NCI-H2227 (cell line): ENCODE data around the gene CHRNA4.
"Not testable (repeated sequence)": the region's sequence is repeated elsewhere in the genome, so short reads cannot be mapped to it uniquely, and the experiment has no call there.

Source experiments
- DNase-seq: peaks from one replicate; lab custom pipeline; 2025; ENCODE audit not compliant: unreplicated experiment; lab: John Stamatoyannopoulos, UW

CHRNA4 gene

DNA sequence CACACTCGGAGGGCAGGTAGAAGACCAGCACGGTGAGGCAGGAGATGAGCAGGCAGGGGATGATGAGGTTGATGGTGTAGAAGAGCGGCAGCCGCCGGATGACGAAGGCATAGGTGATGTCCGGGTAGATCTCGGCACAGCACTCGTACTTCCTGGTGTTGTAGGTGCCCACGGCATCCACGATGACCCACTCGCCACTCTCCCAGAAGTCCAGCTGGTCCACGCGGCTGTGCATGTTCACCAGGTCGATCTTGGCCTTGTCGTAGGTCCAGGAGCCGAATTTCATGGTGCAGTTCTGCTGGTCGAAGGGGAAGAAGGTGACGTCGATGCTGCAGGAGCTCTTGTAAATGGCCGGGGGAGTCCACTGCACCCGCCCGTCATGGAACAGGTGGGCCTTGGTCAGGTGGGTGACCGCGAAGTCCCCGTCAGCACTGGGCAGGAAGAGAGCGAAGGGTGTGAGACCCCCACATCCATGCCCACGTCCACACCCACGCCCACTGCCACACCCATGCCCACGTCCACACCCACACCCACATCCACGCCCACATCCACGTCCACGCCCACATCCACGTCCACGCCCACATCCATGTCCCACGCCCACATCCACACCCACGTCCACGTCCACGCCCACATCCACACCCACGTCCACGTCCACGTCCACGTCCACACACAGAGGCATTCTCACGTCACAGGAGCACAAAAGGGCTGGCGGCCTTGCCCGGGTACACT lies 10.4 kb downstream of the CHRNA4 start:
- DNase-seq, result no peak

GRCh38 chr20:63350196-63350595 lies 11.0 kb downstream of the CHRNA4 start:
- DNase-seq, result no peak

GRCh38 chr20:63349516-63349895 lies 11.6 kb downstream of the CHRNA4 start:
- no peak for DNase-seq

- DNase-seq, result no peak
Measured at GRCh38 chr20:63348828-63349515, 12.2 kb downstream of the CHRNA4 start.

DNA sequence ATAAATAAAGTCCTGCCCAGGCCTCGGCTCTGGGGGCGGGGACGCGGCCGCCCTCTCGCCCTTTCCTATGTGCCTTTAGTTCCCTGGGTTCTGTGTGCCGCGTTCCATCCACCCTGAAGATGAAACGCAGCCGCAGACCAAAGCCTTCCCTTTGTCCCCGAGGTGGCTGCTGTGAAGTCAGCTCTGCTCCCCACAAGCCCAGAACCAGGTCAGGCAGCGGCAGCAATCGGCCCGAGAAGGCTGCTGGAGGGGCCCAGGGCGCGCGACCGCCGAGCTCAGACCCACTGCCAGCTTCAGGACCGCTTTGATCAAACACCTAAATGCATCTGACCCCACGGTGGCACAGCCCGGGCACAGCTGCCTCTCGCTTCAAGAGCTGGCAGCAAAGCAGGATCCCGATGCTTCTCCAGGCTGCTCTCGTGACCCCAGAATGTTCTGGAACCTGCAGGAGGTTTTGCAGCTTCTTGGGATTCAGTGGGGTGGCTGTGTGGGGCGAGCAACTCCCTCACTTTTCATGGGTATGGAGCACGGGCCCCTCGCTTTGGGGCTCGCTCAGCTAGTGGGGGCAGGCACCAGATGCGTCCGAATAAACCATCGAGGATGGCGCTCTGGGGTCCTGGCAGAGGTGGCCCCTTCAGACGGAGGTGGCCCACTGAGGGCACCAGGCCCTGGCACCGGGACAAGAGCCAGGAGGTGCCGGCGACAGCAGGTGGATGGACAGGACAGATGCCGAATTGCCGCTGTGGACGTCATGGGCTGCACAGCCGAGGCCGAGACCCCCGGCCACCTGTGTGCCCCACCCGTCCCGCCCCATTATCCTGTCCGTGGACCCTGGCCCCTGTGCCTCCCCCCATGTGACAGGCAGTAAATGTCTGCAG lies 13.0 kb downstream of the CHRNA4 start:
- DNase-seq, result no peak

GRCh38 chr20:63347081-63347741 lies 13.9 kb downstream of the CHRNA4 start:
- no peak for DNase-seq

GRCh38 chr20:63346131-63347080 lies 14.7 kb downstream of the CHRNA4 start:
- DNase-seq, result no peak

DNA sequence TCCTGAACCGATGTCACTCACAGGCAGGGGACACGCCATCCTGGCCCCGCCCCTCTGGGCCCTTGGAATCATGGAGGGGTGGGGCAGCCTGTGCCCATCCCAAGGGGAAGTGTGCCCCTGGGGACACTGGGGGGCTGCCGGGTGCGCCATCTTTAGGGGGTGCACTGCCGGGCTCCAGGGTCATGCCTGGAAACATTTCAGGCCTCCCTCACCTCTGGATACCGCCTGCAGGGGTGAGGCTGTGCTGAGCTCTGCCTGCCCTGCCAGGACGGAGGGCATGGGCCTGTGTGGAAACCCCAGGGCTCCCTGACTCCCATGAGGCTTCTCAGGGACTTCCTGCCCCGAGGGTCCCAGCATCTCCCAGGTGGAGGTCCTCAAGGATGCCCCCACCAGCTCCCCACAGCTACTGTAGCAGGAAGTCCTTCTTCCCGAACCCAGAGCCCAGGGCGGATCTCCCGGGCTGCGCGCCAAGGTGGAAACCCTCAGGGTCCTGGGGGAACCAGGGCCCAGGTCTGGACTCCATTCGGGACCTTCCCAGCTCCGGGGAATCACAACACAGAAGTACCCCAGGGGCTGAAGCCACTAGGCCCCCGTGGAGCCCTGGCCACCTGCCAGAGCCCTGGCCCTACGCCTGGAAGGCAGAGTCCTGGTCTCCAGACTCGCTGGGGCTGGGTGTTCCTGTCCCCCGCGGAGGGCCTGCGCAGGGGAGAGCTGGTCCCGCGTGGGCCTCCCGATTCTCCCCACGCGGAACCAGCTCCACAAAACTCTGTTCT lies 15.6 kb downstream of the CHRNA4 start:
- DNase-seq, result no peak

DNA sequence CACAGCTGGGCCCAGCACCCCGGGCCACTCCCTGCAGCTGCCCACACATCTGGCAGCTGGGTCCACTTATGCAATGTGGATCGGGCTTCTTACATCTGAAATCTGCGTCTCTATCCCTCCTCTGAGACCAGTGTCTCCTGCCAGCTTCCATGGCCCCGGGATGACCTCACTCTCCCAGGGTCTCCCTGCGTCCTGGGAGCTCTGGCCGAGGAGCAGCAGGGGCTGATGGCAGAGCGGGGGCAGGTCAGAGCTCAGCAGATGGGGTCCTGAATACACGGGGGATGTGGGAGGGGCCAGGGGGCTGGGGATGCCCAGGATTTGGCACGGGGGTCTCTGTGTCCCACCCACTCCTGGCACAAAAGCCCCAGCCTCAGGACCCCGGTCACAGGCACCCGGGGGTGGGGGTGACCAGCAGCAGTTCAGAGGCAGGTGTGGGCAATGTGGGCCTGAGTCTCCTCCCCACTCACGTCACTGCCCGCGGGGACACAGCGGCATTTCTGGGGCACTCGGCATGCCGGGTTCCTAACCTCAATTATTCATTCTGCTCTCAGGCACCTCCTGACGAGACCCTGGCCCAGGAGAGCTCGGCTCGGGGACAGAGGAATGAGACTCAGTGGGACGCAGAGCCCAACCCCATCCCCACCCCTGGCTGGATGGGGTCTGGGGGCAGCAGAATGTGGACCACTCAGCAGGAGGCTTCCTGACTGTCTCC lies 16.4 kb downstream of the CHRNA4 start:
- no peak for DNase-seq

DNA sequence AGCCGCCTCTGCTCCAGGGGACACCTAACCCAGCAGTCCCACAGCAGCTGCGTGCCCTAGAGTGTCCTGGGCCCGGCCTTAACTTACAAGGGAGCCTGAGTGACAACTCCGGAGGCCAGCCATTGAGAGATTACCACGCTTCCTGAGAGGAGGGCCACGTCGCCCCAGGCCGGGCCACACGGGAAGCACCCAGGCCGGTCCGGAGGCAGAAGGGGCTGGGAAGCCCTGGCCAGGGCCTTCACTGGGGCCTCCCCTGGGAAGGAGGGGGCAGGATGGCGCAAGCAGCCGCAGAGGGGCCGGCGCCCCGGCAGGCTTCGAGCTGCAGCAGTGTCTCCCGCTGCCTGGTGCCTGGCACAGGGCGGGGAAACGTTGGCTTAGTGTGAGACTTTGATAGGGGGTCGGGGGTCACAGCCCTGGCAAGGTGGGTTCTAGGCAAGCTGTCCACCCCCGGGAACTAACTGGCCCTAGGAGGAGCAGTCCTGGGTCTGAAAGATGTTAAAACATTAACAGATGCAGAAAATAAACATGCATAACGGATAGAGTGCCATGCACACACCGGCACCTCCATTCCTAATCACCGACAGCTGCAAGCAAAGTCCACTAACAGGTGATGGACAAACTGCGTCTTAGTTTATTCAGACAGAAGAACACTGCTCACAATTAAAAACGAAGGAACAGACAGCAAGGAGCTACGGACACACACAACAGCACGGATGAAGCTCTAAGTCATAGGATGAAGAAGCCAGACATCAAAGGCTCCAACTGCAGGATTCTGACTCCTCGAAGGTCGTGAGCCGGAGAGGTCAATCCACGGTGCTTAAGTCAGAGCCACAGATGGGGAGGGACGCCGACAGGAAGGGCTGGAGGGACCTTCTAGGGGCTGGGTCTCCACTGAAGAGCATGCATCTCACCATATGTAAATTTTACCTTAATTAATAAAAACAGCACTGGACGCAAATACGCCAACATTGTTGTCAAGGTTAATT lies 17.4 kb downstream of the CHRNA4 start:
- no peak for DNase-seq

DNA sequence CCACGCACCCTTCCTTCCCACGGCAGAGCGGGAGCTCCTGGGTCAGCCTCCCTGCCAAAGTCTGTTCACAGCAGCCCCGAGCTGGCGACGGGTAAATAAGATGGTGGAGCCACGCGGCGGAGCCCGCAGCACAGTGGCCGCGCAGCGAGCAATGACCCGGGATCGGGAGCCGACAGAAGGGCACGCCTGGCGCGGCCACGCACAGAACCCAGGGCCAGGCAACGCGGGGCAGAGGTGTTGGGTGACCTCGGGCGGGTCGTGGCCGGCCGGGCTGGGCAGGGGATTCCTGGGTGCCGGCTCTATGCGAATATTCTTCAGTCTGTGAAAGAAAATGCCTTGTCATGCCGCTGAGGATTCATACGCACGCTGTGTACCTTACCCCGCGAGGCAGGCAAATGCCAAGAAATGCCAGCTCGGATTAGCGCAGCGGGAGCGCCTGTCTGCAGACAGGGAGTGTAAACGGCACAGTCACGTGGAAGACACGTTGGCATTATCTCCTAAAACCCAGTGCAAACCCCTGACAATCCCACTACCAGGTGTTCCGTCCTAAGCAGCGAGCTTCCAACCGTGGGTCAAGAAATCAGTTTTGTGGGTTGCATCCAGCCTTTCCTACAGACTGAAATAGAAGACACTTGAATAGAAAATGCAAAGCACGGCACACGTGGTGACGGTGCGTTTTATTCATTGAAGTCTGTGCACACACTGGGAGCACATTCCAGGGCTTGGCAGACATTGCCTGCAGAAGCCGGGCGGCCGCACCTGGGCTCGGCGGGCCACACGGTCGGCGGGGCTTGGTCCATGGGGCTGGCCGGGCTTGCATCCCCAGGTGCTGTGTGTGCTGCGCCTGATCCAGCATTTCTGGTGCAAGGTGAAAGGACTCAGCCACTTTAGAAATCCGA lies 18.3 kb downstream of the CHRNA4 start:
- DNase-seq, result no peak

DNA sequence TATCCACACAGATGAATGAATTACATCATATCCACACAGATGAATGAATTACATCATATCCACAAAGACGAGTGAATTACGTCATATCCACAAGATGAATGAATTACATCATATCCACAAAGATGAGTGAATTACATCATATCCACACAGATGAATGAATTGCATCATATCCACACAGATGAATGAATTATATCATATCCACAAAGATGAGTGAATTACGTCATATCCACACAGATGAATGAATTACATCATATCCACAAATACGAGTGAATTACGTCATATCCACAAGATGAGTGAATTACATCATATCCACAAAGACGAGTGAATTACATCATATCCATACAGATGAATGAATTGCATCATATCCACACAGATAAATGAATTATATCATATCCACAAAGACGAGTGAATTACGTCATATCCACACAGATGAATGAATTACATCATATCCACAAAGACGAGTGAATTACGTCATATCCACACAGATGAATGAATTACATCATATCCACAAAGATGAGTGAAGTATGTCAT lies 20.9 kb downstream of the CHRNA4 start:
- not testable (repeated sequence) for DNase-seq

DNA sequence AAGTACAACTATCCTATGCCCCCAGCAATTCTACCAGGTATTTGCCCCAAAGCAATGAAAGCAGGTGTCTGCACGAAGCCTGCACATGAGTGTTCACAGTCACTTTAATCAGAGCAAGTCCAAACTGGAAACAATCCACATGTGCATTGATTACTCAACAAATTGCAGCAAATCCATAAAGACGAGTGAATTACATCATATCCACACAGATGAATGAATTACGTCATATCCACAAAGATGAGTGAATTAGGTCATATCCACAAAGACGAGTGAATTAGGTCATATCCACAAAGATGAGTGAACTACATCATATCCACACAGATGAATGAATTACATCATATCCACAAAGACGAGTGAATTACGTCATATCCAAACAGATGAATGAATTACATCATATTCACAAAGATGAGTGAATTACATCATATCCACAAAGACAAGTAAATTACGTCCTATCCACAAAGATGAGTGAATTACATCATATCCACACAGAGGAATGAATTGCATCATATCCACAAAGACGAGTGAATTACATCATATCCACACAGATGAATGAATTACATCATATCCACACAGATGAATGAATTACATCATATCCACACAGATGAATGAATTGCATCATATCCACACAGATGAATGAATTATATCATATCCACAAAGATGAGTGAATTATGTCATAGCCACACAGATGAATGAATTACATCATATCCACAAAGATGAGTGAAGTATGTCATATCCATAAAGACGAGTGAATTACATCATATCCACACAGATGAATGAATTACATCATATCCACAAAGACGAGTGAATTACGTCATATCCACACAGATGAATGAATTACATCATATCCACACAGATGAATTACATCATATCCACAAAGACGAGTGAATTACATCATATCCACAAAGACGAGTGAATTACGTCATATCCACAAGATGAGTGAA lies 21.7 kb downstream of the CHRNA4 start:
- not testable (repeated sequence) for DNase-seq

DNA sequence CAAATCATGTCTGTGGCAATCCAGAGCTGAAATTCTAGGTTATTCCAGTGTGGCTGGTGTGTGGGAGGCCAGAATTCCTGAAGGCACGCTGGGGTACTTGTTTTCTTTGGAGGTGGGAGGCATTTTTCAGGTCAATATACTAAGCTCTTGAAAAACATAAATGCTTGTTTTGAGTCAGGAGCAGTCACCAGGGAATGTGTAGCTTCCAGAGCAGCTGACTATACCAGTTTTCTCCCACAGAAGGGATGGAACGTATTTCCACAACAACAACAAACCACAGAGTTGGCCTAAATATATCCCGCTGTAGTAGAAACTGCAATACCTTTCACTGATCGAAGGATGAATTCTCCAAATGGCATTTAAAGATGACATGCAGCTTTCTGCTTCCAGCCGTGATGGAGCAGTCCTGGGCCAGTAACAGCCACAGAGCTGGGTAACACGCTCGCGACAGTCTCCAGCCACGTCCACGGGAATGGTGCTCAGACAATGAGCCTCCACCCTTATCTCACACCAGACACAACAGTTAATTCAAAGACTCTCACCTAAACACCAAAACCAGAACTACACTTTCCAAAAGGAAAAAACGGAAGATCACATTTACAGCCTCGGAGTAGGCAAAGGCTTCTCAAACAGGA lies 23.2 kb downstream of the CHRNA4 start:
- DNase-seq, result no peak
